ENCODE results near the gene TSPO2.

The TSPO2 gene

DNA sequence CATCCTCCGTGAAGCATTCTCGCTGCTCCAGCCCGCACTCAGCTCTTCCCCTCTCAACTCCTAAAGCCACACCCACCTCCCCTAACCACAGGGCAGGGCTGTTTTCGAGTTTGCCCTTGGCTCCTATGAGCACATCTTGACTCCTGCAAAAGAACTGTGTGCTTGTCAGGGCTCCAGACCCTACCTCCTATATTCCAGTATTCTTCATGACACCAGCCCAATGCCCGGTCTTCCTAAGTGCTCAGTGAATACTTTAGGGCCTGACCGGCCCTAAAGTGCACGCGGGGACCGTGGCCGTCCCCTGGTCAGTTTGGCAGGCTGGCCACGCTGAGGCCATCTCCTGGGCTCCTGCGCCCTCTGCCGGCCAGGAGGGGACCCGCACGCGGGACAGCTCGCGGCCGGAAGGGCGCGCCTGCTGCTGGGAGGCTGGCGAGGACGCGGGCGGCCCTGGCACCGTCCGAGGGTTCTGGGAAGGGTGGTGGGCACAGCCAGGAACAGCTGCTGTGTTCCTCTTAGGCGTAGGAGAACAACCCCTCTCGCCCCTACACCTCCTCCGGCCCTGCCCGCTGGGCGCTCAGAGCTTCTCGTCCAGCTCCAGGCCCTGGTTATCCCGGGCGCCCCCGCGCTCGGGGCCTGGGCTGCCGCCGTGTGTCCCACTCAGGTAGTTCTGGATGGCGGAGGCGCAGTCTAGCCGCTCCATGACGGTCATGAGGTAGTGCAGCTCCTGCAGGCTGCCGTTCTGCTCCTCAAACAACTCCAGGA, 14.3 kb upstream of the TSPO2 start:
- DNase-seq, result peak; percentile 95

GRCh38 chr6:41028561-41029412, 13.5 kb upstream of the TSPO2 start:
- DNase-seq, result peak; percentile 64

DNA sequence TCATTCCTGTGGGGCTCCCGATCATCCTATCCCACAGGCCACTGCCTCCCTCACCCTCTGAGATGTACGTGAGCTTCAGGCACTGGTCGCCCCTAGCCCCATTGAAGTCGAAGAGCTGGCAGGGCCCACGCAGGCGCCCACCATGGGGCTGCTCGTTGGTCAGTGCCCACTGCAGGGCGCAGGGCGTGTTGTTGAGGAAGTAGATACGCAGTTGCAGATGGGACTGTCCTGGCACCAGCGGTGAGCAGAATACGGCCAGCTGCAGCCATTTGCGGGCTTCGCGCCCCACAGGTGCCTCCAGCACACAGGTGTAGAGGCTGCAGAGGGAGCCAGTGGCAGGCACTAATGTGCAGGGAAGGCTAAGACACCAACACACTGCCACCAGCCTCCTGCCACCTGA, 9.4 kb upstream of the TSPO2 start:
- DNase-seq, result no peak

GRCh38 chr6:41033776-41034175, 8.5 kb upstream of the TSPO2 start:
- DNase-seq, result no peak

DNA sequence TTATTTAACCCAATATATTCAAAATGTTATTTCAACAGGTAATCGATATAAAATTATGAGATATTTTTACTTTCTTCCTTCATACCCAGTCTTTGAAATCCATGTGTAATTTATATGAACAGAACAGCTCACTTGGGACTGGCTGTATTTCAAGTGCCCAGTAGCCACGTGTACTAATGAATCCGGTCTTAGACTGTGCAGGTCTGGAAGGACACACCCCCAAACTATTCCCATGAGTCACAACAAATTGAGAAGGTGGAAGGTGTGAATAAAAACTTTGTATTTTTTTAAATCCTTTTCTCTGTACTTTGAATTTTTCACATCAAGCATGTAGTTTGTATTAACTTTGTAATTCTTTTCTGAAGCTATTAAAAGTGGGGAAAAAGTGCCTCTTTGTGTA, 6.1 kb upstream of the TSPO2 start:
- DNase-seq, result no peak

DNA sequence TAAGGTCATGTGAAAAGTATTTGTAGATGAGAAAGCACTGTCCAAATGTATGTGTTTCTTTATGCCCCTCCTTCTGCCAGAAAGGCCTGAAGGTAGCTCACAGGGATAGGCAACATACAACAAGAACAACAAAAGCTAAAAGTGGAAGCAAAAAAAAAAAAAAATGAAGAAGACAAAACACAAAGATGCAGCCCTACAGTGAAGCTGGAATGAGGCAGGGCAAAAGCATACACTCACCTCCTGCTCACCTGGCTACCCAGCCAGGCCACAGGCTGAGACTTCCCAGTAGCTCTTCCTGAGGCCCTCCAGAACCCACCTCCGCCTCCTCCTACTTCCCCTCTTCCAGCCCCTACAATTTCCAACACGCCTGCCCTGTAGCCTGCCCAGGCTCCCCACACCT, 5.7 kb upstream of the TSPO2 start:
- DNase-seq, result no peak

- DNase-seq, result no peak
These were observed 5.0 kb upstream of the TSPO2 start for GRCh38 chr6:41037107-41037900.

DNA sequence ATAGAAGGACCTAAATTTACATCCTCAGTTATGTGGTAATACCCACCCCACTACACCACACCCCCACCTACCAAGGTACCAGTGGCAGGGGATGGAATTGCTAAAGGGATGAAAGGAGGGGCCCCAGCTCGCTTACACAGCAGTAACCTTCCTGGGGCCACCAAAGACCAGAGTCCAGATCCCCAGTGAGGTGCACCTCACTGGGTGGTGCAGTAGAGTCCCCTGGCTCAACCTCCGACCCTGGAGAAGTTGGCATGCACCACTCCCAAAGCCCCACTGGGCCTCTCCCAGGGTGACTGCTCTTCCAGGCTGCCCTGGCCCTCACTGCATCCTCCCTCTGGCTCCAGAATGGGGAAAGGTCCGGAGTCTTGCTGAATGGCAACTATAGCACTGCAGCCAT, 4.1 kb upstream of the TSPO2 start:
- DNase-seq, result no peak

GRCh38 chr6:41039060-41039998, 2.9 kb upstream of the TSPO2 start, which contains the start of gene UNC5CL:
TSS of gene UNC5CL (minus strand) at chr6:41039221. CDS start at chr6:41035074, 4,147 bp downstream.
- DNase-seq, result peak; percentile 74

GRCh38 chr6:41040101-41040939, 1.9 kb upstream of the TSPO2 start:
- DNase-seq, result peak; percentile 62

DNA sequence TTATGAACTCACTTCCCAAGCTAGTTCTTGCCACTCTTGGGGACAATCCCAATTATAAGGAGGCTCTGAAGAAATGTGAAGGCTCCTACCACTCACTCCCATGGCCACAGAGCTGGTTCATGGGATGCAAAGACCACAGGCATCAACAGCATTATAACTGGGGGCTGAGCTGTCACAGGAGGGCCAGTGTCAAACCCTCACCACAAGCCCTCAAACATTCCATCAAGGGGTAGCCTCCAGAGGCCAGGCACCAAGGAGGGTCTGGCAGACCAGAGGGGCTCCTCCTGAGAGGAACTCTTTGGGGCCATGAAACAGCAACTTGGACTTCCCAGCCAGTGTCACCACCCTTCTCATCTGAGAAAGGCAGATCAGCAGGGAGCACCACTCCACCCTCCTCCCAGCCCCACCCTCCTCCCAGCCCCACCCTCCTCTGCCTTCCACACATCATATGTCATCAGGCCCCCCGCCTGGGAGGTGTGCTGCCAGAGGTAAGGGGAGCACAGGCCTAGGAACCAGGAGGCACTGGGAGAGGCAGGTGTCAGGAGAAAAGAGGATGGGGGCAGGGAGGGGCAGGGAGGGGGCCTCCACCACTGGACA, 1.2 kb upstream of the TSPO2 start:
- DNase-seq, result peak; percentile 28

DNA sequence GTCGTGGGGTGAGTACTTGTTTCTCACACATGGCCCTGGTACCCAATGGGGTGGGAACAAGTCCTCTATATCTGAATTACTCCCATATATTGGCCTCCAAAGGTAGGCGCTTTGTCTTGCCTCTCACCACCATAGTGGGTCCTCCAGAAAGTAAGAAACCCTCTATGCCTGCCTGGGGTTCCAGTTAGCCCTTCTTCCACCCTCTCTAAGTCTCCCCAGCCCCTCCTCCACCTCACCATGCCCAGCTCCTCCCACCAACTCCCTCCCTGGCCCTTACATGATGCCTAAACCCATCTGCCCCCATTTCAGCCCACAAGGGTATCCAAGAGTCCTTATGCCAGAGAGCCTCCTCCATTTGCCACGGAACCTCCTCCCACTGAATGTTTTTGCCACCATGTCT, 884 bp downstream of the TSPO2 start:
- no peak for DNase-seq

GRCh38 chr6:41045664-41046063, 3.4 kb downstream of the TSPO2 start:
- DNase-seq, result no peak

GRCh38 chr6:41046084-41046483, 3.8 kb downstream of the TSPO2 start:
- no peak for DNase-seq

DNA sequence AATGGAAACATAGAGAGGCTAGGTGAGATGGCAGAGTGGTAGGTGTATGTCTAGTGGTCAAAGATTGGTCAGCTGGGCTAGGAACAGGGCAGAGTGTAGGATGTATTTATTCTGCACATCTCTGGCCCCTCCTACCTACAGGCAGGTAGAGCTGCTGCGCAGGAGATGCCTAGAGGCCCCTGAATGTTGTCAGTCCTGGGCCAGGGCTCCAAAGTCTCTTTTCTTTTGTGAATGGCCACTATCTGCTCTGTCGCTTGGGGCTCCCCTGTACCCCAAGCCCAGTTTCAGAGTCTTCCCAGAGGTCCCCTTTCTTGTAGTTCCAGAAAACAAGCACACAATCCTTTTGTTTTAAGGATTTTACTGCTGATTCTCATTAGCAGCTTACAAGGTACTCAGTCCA, 5.0 kb downstream of the TSPO2 start:
- DNase-seq, result no peak

DNA sequence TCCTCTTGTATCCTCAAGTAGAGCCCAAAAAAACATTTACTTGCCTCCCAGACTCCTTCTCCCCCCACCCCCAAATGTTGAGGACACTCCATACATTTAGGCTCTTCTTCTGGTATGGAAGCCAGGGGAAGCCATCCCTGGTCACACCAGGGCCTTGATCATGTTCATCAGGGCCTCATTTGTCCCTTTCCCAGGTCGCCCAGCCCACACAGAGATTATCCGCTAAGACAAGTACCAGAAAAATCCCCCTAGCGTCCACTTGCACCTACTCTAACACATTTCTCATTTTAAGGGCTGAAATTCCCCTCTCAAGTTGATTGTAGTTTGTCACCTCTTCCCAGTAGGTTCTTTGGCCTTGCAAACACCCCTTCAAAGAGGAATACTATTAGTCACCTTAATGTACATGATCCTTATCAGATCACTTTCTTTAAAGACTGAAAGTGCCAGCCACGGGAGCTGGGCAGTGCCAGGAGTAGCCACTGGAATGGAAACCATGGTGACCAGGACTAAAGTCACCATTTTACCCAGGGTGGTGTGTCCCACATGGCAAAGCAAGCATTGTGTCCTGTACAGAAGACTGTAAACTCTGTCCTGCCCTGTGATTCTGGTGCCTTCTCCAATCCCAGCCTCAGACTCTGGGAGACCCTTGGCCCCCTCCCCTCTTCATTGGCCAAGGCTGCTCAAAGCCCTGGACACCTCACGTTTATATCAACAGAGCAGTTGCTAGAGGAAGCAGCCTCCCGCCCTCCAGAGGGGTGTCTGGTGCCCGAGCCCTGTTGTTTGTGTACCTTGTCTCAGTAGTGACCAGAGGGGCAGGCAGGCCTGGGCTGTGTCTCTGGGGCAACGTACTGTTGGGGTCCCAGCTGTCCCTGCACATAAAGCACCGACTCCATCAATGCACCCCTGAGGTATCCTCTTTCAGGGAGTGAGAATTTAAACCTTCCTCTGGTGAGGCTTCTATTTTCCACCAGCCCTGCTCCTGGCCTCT, 5.8 kb downstream of the TSPO2 start:
- DNase-seq, result no peak

GRCh38 chr6:41049521-41049920, 7.3 kb downstream of the TSPO2 start:
- DNase-seq, result no peak

DNA sequence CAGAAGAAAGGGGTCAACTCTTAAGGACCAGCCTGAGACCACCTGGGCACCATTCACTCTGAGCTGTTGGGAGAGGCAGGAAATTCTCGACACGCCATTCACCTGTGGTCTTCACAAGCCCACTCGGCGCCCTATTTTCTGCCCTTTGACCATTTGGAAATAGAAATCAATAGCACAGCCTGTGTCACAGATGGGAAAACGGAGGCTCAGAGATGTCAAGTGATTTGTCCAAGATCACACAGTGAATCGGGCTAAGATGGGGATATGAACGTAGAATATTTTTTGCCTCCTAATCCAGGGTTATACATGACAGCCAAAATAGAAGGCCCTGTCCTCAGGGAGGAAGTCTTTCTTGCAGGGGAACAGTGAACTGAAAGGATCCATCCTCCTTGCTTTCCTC, 7.7 kb downstream of the TSPO2 start:
- no peak for DNase-seq

DNA sequence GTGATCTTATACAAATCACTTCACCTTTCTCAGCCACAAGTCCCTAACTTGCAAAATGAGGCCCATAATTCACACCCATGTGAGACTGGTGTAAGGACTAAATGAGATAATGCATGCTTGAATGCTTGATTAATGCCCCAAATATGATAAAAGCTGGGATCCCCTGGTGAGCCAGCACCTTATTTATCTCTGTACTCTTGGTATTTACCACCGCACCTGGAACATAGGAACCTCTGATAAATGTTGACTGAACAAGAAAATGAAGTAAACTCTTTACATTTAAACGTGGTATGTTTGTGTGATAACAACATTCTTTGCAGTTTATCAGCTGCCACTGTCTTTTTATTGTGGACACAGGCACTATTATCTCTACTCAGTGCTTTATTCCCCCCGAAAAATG, 8.3 kb downstream of the TSPO2 start:
- peak; percentile 23 for DNase-seq

DNA sequence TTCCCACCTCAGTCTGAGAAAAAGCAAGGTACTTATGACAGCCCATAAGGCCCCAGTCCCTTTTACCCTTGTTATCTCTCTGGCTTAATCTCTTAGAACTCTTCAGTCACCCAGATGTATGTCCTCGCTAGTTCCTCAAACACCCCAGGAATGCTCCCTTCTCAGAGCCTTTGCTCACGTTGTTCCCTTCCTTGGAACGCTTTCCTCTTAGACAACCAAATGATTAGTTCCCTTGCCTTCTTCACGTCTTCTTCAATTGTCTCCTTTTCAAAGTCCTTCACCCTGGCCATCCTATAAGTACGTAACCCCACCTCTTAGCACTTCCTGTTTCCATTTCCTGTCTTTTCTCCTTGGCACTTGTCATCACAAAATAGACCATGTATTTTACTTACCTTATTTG, 9.6 kb downstream of the TSPO2 start:
- peak; percentile 71 for DNase-seq

Data from hematopoietic multipotent progenitor cell treated with erythropoietin and hydrocortisone succinate and interleukin-3 and kit ligand, for 4 days (in vitro differentiated cells).